ENCODE results near the gene PMEL.
"Not testable (repeated sequence)": the region's sequence is repeated elsewhere in the genome, so short reads cannot be mapped to it uniquely, and the experiment has no call there.

Gene PMEL

DNA sequence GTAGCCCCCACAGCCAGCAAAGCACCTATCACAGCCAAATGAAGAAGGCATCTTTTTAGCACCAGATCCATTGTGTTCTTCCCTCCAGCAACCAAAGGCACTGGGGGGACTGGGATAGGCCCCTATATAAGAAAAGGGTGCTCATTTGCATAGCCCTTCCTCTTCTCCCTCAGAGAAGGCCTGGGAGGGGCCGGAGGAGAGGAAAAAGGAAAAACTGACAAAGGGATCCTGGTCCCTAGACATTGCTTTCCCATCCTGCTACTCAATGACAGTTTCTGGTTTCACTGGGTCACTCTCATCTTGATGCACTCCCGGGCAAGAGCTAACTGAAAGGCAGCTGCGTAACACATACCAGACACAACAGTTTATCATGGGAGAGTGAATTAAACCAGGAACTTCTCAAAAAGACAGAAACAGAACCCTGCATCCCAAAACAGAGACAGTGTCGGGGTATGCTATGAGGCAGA, at the start of gene PMEL:
Gene PMEL, minus strand, starts transcription at position 102 of the 467 bp plus-strand sequence. Its CDS starts 31 bp downstream, at position 71.
- no peak for DNase-seq

DNA sequence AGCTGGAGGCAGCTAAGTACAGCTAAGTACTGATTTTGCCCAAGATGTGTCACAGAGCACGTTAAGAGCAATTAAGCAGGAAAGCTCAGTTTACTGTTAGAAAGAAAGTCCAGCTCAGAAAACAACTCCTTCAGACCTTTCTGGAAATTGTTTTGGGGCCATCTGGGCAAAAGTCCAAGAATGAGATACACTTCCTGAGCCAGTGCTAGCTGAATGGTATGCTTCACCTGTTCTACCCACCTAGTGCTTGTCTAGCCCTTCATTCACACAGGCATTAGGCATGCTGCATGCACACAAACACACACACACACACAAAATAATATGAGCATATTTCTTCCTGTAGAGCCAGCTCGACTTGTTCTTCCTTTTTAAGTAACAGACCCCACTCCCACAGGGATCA, 48.4 kb upstream of the PMEL start:
- no peak for DNase-seq

DNA sequence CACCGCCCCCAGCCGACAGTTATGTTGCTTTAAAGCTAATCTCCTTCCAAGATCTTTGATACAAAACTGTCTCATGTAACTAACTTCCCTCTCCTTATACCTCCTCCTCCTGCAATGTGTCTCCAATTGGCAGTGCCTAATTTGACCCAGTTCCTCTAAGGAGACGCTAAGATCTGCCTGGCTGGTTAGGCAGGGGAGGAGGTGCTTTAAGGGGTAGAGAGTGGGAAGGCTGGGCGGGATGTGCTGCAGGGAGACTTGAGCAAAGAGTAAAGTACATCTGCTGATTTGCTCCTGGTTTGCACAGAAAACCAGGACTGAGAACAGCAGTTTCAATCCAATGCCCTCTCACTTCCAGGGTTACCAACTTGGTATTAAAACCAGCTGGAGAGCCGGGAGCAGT, 47.6 kb upstream of the PMEL start:
- no peak for DNase-seq

DNA sequence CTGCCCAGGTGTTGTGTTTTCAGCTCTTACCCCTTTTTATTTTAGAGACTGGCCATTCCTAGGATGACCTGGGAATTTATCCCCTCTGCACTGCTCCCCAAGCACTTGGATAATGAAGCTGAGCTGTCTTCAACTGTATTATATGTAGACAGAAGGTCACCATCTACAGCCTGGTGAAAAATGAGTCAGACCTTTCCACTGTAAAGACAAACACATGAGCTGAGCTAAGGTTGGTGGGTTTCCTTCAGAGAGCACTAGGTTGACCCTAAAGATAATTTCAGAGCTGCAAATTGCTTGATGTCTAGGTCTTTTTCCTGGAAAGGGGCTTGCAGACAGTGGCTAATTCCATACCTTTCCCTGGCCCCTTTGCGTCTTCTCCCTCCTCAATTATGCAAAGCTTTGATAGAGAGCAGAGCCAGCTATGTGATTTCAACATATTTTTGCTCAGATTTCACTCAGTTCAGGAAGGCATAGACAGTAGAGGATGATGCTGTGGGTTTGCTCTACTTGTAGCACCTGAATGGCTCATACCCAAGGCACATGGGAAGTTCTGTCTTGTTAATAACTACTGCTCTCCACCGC, 45.8 kb upstream of the PMEL start:
- no peak for DNase-seq

DNA sequence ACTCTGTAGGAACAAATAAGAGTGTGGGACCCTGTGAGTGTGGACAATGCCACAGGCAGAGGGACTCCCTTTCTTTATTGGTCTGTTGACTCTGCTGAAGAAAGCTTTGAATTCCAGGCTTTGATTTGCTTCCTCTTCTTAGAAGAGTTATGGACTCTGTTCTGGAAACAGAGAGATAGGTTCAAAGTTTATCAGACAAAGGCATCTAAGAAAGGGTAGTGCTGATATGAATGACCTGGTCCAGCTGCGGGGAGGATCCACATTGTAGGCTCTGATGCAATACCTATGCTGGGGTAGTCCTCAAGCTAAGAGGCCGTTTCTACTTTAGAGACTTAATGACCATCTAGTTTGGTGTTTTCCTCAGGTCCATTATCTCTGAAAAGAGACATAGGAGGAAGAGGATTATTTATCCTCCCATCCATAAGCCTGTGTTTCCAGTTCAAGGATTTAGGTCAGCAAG, 44.3 kb upstream of the PMEL start:
- no peak for DNase-seq

DNA sequence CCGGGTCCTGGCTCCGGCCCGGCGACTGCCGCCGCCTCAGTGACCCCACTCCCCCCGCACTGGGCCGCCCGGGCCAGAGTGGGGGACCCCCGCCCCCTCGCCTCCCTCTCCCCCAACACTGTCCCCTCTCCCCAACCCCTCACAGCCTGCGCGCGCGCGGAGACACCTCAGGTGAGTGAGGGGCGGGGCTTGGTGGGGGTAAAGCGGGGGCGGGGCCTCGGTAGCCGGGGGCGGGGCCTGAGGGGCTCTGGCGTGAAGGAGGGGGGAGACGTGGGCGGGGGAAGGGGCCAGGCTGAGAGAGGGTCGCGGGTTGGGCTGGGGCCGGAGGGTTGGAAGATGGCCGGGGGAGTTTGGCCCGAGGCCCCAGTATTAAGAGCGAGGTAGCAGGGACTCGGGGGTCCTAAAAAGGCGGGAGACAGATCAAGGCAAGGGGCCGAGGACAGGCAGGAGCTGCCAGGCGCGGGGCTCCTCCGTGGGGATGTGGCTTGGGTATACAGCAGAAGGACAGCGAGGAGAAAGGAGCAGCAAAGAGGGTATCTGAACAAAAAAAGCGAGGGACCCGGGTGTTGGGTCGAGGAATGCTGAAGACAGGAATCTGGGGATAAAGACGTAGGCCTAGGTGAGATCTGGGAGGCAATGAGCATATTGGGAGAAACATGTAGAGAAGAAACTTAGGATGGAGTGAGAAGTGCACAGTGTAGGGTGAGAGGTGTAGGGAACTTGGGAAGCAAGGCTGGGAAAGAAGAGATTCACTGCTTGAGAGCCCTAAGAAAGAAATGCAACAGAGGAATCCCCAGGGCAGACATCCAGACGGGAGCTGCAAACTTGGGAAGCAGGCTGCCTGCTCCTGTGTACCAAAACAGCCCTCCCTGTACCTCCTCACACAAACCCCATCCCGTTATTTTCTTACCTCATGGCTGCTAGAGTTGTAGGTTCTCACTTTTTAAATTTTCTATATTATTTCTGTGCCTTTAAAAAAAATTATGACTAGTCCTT, 42.0 kb upstream of the PMEL start:
- DNase-seq = peak; percentile 64 to 73

DNA sequence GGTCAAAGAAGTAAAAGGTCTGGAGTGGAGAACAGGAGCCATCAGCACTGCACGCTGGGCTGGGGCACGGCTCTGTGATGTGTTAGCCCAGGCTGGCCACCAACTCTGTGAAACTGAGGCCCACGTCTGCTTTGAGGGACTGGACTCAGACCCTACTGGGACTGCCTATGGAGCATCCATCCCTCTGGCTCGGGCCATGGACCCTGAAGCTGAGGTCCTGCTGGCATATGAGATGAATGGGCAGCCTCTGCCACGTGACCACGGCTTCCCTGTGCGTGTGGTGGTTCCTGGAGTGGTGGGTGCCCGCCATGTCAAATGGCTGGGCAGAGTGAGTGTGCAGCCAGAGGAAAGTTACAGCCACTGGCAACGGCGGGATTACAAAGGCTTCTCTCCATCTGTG, 38.4 kb upstream of the PMEL start:
- no peak for DNase-seq

DNA sequence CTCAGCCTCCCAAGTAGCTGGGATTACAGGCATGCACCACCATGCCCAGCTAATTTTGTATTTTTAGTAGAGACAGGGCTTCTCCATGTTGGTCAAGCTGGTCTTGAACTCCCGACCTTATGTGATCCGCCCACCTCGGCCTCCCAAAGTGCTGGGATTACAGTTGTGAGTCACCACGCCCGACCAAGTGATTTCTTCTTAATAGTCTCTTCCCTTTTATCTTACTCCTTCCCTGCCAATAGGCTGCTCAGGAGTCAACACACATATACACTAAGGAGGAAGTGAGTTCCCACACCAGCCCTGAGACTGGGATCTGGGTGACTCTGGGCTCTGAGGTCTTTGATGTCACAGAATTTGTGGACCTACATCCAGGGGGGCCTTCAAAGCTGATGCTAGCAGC, 37.5 kb upstream of the PMEL start:
- DNase-seq = peak in 1 of 2 donors; percentile 4

DNA sequence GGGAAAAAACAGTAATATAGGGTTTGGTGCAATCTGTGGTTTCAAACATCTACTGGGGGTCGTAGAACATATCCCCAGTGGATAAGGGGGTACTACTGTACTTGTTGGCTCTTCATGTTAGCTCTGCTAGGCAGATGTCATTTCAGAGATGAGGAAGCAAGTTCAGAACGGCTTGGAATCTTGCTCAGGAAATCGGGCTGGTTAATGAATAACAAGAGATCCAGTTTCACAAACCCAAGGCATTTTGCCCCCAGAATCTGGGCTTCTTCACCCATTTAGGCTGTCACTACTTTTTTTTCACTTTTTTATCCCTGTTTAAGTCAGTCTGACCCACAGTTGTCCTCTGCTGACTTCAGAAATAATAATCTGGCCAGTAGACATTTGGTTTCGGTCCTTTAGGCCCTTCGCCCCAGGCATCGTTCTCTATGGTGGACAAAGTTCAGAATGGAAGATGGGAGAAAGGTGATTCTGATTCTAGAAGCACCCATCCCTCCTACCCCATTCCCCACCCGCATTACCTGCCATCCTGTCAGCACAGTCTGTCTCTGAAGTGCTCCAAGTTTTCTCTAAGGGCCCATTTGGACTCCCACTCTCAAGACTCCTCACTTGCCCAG, 35.8 kb upstream of the PMEL start:
- no peak for DNase-seq

DNA sequence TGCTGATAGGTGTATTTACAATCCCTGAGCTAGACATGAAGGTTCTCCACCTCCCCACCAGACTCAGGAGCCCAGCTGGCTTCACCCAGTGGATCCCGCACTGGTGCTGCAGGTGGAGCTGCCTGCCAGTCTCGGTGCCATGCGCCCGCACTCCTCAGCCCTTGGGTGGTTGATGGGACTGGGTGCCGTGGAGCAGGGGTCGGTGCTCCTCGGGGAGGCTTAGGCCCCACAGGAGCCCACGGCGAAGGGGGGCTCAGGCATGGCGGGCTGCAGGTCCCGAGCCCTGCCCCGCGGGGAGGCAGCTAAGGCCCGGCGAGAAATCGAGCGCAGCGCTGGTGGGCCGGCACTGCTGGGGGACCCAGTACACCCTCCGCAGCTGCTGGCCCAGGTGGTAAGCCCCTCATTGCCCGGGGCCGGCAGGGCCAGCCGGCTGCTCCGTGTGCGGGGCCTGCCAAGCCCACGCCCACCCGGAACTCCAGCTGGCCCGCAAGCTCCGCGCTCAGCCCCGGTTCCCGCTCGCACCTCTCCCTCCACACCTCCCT, 34.2 kb upstream of the PMEL start:
- DNase-seq = not testable (repeated sequence)

DNA sequence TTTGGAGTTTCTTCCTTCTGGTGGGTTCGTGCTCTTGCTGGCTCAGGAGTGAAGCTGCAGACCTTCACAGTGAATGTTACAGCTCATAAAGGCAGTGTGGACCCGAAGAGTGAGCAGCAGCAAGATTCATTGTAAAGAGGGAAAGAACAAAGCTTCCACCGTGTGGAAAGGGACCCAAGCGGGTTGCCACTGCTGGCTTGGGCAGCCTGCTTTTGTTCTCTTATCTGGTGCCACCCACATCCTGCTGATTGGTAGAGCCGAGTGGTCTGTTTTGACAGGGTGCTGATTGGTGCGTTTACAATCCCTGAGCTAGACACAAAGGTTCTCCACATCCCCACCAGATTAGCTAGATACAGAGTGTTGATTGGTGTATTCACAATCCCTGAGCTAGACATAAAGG, 33.7 kb upstream of the PMEL start:
- DNase-seq = peak in 1 of 2 donors; percentile 13

DNA sequence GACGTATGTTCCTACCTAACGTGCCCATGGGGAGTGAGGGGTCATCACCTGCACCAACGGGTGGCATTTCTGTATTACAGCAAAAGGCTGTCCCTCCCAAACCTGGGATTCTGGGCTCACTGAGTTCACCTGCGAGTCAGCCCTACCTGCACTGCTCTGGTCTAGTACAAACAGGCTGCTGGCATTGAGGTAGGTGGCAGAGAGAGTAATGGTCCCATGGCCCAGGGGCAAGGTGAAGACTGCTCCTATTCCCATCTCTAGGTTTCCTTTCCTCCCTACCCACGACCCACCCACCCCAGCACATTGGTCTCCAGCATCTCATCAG, 31.7 kb upstream of the PMEL start:
- DNase-seq = no peak

DNA sequence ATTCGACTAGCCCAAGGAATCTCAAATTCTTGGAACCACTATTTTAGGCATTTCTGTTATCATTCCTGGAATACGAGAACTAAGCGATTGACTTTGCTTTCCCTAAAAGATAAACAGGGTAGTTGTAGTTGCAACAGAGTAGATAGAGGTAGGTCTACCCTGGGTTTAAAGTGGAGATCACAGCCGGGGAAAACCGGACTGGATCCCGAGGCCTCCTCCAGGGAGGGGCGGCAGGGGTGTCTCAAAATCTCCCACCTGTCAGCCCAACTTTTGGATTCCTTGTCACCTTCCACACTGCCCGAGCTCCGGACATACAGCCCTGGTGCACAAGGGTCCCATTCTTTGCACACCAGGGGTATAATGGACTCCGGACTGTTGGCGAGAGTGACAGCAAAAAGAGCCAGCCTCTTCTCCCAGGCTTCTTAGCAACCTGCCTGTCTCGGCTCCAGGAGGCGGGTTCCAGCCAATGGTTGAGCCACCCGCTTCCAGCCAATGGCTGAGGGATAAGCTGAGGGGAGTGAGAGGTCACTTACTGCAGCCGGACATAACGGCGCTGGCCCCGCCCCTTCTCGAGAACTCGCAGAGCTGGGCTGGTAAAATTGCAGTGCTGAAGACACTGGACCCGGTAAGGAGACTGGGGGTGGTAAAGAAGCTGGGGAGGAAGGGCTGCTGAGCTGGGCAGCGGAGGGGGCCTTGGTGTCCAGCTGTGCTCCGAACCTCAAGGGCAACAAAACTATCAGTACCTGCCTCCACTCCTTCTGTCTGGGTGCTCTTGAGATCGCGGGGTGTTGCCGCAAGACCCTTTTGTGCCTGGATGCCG, 31.1 kb upstream of the PMEL start, which contains the start of gene SUOX:
Gene SUOX, plus strand, starts transcription at position 562 of the 820 bp plus-strand sequence. CDS start 4,946 bp downstream, outside the sequence.
- DNase-seq = peak; percentile 42 to 81

DNA sequence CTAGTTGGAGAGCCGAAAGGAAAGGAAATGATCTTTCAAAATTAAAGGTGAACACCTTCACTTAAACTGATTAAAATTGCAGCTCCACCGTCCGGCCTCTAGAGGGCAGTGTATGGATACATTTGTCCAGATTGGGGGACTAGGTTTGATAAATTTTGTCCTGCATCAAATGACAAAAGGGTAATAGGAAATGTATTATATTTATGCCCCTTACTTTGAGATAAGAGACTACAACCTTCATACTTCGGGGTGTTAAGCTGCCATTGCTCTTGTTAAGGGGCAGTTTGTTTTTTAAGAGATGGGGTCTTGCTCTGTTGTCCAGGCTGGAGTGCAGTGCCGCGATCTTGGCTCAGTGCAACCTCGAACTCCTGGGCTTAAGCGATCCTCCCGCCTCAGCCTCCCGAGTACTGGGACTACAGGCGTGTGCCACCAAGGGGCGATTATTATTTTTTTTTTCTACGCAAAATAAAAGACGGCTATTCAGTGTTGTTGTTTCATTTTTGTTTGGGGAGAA, 30.4 kb upstream of the PMEL start:
- peak; percentile 67 to 84 for DNase-seq

DNA sequence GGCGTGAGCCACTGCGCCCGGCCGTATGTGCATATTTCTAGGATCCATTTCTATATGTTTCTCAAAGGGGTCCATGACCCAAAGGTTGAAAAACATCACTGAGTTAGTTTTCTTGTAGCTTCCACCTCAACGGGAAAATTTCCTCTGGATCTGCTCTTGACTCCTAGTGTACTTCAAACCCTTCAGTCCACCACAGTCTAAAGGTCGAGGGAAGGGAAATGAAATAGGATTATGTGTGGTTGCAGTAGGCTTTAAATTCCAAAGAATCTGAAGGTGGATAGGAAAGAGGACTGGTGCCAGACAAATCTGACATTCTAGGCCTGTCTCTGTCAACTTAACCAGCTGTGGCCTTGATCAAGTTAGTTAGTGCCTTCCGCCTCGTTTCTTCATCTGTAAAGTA, 29.5 kb upstream of the PMEL start:
- no peak for DNase-seq

DNA sequence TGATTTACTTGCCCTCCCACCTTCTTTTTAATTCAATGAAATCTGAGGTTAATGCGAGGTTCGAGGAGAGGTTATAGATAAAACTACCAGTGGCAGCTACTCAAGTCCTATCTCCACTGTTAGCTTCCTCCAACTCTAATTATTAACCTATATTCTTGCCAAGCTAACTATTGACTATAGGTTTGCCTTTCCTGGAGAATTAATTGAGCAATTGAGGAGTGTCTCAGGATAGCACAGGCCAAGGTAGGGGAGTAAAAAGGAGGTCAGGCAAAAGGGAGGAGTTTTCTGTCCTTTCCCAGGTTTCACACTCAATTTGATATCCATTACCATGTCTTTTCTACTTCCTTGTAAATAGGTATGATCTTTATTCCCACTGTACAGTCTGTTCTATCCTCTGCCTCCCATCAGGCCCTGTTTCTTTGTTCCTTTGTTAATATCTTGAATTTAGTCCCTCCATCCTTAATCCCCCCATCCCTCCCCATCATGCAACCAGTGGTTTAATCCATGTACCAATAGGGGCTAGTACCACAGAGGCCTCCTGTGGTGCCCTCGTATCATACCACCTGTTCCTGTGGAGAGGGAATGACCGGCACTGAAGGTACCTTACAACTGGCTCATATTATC, 27.5 kb upstream of the PMEL start:
- no peak for DNase-seq

DNA sequence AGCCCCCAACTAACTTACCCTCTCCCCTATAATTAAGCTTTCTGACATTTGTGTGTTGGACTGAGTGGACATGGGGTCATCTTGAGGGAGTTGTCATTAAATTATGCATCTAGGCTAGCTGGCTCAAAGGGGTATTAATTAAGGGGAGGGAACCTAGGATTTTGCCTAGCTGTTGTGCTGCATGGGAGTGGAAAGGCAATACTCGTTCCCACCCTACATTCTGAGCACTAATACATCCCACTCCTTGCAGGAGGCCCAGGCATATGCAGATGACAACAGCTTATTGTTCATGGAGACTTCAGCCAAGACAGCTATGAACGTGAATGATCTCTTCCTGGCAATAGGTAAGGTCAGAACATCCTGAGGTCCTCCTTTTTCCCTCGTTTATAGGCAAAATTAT, 25.3 kb upstream of the PMEL start:
- no peak for DNase-seq

DNA sequence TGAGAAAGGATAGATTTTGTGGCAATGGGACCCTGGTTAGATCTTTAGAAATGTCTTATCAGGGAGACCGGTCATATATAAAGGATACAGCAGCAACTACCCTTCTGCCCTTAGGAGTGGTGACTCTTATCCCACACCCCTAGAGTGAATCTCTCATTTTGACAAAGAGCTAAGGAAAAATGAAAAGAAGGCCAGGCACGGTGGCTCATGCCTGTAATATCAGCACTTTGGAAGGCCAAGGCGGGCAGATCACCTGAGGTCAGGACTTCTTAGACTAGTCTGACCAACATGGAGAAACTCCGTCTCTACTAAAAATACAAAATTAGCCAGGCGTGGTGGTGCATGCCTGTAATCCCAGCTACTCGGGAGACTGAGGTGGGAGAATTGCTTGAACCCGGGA, 20.1 kb upstream of the PMEL start:
- DNase-seq = not testable (repeated sequence)

DNA sequence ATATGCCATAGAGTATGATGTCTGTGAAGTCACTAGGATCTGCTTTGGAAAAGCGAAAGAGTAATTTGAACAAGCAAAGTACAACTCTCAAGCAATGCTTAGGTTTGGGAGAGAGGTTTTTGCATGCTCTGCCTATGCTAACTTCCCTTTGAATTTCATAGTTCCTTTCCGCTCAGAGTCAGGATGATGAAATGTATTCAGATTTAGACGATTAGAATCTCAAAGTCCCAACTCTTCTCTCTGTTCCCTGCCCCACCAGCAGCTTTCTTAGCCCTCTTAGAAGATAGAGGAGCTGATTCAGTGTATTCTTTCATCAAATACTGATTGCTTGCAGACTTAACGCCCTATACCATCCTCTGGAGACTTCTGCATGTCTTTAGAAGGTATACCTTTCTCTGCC, 19.5 kb upstream of the PMEL start:
- DNase-seq = no peak

DNA sequence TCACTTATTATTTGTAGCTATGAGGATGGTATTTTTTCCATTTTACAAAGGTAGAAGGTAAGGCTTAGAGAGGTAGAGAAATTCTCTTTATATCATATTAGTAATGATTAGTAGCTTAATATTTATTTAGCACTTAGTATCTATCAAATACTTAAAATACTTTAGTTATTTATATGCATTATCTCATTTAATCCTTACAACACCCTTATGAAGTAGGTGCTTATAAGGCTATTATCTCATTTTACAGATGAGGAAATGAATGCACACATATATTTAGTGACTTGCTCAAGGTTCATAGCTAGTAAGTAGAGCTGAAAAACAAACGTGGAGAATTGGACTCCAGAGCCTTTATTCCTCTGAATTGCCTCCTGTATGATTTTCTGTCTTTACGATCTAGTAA, 19.0 kb upstream of the PMEL start:
- no peak for DNase-seq

DNA sequence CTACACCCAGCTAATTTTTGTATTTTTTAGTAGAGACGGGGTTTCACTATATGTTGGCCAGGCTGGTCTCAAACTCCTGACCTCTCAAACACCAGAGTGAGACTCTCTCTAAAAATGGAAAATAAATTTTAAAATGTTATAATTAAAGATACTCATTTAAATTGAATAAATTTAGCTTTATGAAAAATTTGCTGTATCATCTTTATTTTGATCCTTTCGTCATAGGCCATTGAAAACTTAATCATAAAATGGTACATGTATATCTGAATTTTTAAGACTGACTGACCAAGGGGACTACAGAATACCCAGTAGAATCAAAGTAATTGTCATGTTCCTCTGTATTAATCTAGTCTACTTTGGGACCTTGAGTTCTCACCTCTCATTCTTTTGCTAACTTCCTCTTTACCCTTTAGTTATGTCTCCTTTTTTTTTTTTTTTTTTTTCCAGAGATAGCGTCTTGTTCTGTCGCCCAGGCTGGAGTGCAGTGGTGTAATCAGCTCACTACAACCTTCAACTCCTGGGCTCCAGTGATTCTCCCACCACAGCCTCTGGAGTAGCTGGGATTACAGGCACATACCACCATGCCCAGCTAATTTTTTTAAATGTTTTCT, 17.5 kb upstream of the PMEL start:
- no peak for DNase-seq
